GM21360 (cell line): ENCODE results near the gene HLA-F.

Experiments used
- ATAC-seq: cut with Tn5 transposase; IDR thresholded peaks from one replicate; pipeline ENCODE4 v1.9.1; 2021; ENCODE audit warnings: mild to moderate bottlenecking, moderate library complexity; ENCODE audit not compliant: unreplicated experiment

HLA-F gene

GRCh38 chr6:29723262-29723665 is at the start of gene HLA-F:
Gene HLA-F (plus strand): TSS chr6:29723434. CDS start chr6:29723464, 30 bp downstream.
- ATAC-seq = peak; percentile 88

- no peak for ATAC-seq
Observed at GRCh38 chr6:29674008-29674407, 49.2 kb upstream of the HLA-F start.

- ATAC-seq = no peak
Observed at GRCh38 chr6:29675561-29675960, 47.7 kb upstream of the HLA-F start.

GRCh38 chr6:29676981-29677601 is 46.1 kb upstream of the HLA-F start:
- no peak for ATAC-seq

GRCh38 chr6:29678114-29678513 is 45.1 kb upstream of the HLA-F start:
- ATAC-seq = no peak

- no peak for ATAC-seq
Observed at GRCh38 chr6:29679962-29680361, 43.3 kb upstream of the HLA-F start.

GRCh38 chr6:29680416-29680815 is 42.8 kb upstream of the HLA-F start:
- ATAC-seq = no peak

GRCh38 chr6:29680904-29681303 is 42.3 kb upstream of the HLA-F start, which contains the start of gene ZFP57:
Gene ZFP57 (minus strand): TSS chr6:29681152. CDS start chr6:29677003, 4,149 bp downstream.
- no peak for ATAC-seq

GRCh38 chr6:29681811-29682210 is 41.4 kb upstream of the HLA-F start:
- ATAC-seq = no peak

- ATAC-seq = no peak
Observed at GRCh38 chr6:29685718-29686326, 37.4 kb upstream of the HLA-F start.

GRCh38 chr6:29694637-29695036 is 28.6 kb upstream of the HLA-F start:
- ATAC-seq = no peak

- no peak for ATAC-seq
Observed at GRCh38 chr6:29696147-29697125, 26.8 kb upstream of the HLA-F start.

GRCh38 chr6:29702519-29703103 is 20.6 kb upstream of the HLA-F start:
- no peak for ATAC-seq

- no peak for ATAC-seq
Observed at GRCh38 chr6:29705389-29706231, 17.6 kb upstream of the HLA-F start.

GRCh38 chr6:29708432-29709179 is 14.6 kb upstream of the HLA-F start:
- ATAC-seq = no peak

GRCh38 chr6:29709188-29709587 is 14.0 kb upstream of the HLA-F start:
- no peak for ATAC-seq

- no peak for ATAC-seq
Observed at GRCh38 chr6:29710281-29710941, 12.8 kb upstream of the HLA-F start.

GRCh38 chr6:29720863-29721262 is 2.4 kb upstream of the HLA-F start:
- ATAC-seq = no peak
